Left colon (tissue), 2 donors: ENCODE measurements around the gene IL12B. TPM values are rescaled to one million over a fixed set of nuclear protein-coding genes. Genes with fewer than 3 reads are reported as not detected.
"Not testable (repeated sequence)": the region's sequence is repeated elsewhere in the genome, so short reads cannot be mapped to it uniquely, and the experiment has no call there.

Source experiments
- ATAC-seq: fragments of 200-7000 bp; cut with Tn5 transposase; one replicate; pipeline ENCODE4 v1.9.1; 2020; ENCODE audit warnings: mild to moderate bottlenecking, moderate library complexity
- DNase-seq, 2 donors: peaks; one replicate each; pipeline ENCODE4 v3.0.0-alpha.2; 2020
- intact Hi-C, 2 donors: fragments of 100-400 bp; cut with DNase I in 1 of 2; cut with micrococcal nuclease in 1 of 2; formaldehyde crosslinking; loops; one replicate each; pipeline versions ENCODE4 v1.11.2 to v1.14.0; 2022; cut with DNase I, micrococcal nuclease
- total RNA-seq, 2 donors: library from RNA; stranded (reverse); fragmentation: NEBNext Ultra II Directional; extraction: Animal tissue kit (Norgen Biotek cat#: 25700); gene quantifications; one replicate each; pipeline ENCODE4 v1.2.1, GENCODE V29; 2021
- donor health status: DM: no; HTN: no; CAD: no.
- donor health status: DM: yes; HTN: yes; CAD: no.

Gene IL12B
- total RNA-seq, 2 donors from 2014 or later = not detected

DNA sequence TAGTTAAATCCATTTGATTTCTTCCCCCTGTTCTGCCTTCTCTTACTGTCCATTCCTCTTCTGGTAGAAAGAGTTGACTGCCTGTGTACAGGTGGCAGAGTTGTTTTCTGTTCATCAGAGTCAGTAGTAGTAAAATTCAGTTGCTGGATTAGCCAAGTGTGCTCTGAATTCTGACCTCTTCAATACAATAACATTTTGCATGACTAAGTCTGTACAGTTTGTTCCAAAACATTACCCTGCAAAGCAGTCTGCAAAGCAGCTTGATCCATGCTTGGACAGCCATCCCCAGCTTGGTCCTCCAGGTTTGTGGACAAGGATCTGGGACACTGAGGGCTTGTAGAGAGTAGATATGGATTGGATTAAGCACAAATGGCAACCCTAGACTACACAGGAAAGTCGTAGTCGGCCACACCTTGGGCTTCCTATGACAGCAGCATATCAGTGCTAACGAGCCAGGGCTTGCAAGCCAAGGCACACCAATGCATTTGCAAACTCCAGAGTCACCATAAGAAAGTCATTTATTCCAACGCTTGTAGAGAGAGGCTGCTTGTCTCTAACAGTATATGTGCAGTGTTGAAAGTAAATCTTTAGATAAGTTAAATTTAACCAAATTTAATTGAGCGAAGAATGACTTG lies 25.2 kb downstream of the IL12B start:
- ATAC-seq (no peak), DNase-seq (no peak)
- intact Hi-C loops = no loop called here

DNA sequence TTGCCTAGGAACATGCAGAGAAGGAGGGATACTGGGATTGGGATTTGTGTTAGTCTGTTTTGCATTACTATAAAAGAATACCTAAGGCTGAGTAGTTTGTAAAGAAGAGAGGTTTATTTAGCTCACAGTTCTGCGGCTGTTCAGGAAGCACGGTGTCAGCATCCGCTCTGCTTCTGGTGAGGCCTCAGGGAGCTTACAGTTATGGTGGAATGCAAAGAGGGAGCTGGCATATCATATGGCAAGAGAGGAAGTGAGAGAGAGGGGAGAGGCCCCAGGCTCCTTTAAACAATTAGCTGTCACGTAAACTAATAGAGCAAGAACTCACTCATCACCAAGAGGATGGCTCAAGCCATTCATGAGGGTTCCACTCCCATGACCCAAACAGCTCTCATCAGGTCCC lies 27.0 kb downstream of the IL12B start:
- ATAC-seq (no peak), DNase-seq (no peak)
- intact Hi-C loops = no loop called here

DNA sequence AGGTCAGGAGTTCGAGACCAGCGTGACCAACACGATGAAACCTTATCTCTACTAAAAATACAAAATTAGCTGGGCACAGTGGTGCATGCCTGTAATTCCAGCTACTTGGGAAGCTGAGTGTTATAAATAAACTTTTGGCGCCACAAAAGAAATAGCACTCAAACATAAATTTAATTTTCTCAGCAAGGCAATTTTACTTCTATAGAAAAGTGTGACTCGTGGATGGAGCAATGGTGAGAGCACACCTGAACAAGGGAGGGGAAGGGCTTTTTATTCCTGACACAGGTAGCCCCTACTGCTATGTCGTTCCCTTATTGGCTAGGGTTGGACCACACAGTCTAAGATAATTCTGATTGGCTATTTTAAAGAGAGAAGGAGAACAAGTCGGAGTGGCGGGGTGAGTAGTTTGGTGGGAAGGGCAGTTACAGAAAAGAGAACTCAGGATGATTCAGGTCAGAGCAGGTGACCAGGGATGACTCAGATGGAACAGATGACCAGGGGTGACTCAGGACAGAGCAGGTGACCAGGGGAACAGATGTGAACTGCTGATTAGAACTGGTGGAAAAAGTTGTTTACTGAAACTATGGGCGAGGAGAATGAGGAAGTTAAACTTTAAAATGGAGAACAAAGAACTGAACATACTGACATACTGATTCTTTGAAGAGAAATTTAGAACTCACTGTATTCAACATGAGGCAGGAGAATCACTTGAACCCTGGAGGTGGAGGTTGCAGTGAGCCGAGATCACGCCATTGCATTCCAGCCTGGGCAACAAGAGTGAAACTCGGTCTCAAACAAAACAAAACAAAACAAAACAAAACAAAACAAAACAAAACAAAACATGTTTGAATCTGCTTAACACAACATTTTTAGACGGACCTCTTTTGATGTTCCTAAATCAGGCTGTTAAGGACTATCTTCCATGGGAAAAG lies 28.1 kb downstream of the IL12B start:
- ATAC-seq, DNase-seq, intact Hi-C loops: not testable (repeated sequence)

DNA sequence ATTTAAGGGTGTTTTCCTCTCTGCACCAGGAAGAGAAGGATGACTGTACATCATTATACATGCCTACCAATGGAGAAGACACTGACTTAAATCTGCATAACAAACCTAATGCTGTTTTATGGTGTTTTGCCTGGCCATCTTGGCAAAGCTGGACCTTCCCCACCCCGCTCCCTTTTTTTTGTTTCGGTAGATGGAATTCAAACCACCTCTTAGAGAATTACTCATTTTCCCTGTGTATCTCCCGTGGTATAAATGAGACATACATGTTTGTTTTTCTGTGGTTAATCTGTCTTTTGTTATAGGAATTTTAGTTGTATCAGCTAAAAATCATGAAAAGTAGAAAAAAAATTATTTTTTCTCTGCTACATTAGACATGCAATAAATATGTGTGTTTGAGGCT lies 28.8 kb downstream of the IL12B start:
- no peak for DNase-seq
- no peak for ATAC-seq

DNA sequence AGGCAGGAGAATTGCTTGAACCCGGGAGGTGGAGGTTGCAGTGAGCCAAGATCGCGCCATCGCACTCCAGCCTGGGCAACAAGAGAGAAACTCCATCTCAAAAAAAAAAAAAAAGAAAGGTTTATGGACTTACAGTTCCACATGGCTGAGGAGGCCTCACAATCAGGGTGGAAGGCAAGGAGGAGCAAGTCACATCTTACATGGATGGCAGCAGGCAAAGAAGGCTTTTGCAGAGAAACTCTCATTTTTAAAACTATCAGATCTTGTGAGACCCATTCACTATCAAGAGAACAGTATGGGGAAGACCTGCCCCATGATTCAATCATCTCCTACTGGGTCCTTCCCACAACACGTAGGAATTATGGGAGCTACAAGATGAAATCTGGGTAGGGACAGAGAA lies 33.0 kb downstream of the IL12B start:
- DNase-seq, ATAC-seq, intact Hi-C loops: not testable (repeated sequence)

More for the DNA sequence above, 28.8 kb downstream of the IL12B start:
- intact Hi-C loops = no loop called here

DNA sequence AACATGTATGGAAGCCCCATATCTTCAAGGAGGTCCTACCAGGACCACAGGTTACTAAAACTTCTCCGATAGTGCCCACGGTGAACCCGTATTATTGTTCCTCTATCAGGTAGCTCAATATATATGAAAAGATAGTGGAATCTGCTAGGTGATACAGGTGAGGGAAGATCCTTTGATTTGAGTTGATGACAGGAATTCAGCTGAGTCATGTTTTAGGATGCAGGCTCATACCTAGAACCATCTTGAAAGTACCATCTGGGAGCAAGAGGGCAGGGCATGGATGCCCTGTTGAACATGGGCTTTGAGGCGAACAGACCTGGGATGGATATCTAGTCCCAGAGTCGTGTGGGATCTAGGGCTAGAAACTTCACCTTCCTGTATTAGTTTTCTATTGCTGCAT lies 35.4 kb downstream of the IL12B start:
- no peak for DNase-seq
- intact Hi-C loops = no loop called here
- ATAC-seq = no peak

DNA sequence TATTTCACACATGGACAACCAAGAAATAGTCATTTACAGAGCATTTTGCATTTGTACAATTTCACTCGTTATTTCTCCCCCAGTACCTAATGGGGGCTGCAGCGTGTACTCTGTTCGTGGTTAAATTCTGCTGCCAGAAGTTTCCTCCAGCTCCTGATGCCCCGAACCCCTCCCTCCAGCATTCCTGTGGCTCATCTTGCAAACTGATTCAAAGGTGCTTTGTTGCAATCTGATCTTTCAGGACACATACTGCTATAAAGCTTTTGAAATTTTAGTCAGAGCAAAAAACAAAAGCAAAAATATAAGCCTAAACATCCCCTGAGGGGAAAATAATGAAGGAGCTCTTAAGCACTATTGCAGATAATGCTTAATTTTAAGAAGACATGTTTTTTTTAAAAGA lies 39.5 kb downstream of the IL12B start:
- no peak for ATAC-seq
- DNase-seq = no peak
- intact Hi-C loops = no loop called here

DNA sequence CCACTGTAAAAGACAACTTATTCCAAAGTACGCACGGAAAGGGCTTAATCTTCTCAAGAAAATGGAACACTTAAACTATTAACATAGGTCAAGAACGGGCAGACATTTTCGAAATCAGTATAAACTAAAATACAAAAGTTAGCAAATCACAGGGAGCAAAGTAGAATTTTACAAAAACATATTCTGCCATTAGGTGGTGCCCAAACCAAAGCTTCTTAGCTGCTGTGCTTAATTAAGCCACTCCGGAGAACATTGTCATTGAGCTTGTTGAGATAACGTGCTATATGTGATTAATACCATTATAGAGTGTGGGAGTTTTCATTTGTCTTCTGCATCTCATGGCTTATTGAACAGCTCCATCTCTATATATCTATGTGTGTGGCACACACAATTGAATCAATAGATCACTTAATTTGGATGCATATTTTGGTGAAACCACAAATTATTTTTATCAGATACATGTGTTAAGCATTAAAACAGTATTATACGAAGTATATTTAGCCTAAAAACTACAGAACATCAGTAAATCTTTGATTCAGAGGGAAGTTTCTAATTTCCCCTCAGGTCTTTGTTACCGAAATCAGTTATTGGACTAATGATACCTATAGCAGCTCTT lies 43.8 kb downstream of the IL12B start:
- DNase-seq (no peak), ATAC-seq (peak; percentile 49)
- intact Hi-C loops = no loop called here

DNA sequence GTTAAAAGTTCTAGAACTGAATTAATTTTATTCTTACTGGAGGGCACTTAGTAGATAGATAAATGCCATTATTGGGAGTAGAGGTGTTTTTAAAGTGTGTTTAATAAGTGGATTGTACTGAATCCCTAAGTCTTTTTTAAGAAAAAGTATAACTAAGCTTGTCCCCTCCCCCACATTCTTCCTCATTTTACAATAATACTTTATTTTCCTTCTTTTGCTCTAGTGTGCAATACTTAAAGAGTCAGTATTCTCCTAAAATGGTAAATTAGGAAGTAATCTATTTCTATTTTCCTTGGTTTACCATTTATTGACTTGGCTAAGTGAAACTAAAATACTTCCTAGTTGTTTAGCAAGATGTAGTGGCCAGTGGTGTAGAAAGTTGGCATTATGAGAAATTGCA lies 55.6 kb downstream of the IL12B start:
- no peak for ATAC-seq
- no peak for DNase-seq
- intact Hi-C loops = no loop called here

DNA sequence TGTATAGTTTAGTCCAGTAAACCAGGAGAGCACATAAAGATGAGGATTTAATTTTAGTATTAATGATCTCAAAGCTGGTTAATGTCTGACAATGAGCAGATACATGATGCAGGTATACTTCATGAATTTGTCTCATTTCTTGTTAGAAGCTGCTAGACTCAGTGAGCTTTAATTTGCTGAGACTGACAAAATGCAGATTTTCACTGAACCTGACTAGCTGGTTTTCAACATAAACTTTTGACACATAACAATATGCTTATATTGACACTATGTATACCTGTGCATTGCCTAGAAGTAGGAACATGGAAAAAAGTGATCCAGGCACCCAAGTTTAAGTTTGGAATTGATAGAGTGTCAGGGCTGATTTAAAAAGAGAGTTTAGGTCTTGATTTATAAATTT lies 56.4 kb downstream of the IL12B start:
- ATAC-seq (no peak), DNase-seq (no peak)
- intact Hi-C loops = no loop called here

DNA sequence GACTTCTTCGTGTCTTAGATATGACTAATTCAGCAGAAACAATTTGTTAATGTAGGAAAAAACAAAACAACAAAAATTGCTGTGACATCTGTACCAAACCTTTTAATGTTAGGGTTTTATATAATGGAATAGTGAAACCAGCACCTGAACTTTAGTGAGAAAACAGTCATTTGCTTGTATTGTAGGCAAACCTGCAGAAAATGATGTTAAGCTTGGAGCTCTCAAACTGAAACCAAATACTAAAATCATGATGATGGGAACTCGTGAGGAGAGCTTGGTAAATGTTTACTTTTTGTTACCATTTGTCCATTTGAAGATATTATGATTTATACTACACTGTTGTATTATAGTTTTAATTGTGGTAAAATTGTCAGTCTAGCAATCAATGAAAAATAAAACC lies 60.6 kb downstream of the IL12B start:
- intact Hi-C loops = loop anchor here in 1 of 2 donors (10.0 kb wide), 1 partner anchor 115 kb away; no protein-coding TSS in a partner anchor
- DNase-seq = no peak
- ATAC-seq = no peak

DNA sequence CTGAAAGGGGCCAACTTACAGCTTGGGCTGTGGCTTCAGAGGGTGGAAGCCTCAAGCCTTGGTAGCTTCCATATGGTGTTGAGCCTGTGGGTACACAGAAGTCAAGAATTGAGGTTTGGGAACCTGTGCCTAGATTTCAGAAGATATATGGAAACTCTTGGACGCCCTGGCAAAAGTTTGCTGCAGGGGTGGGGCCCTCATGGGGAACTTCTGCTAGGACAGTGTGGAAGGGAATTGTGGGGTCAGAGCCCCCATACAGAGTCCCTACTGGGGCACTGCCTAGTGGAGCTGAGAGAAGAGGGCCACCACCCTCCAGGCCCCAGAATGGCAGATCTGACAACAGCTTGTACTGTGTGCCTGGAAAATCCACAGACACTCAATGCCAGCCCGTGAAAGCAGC lies 63.5 kb downstream of the IL12B start:
- not testable (repeated sequence) for ATAC-seq, DNase-seq
- intact Hi-C loops = loop anchor here in 1 of 2 donors (10.0 kb wide), 1 partner anchor 112 kb away; no protein-coding TSS in a partner anchor

Other genes starting within 250 kb of the IL12B start
- gene EBF1, start 230.6 kb downstream of the IL12B start, total RNA-seq = 1 to 10 TPM; 3.4 to 8.2 TPM
- gene RNF145, start 120.9 kb downstream of the IL12B start, total RNA-seq = 10 to 100 TPM; 67.0 to 69.3 TPM
- gene UBLCP1, start 67.2 kb downstream of the IL12B start, total RNA-seq = 10 to 100 TPM; 13.3 to 16.7 TPM